Right forelimb (tissue), 1 donor: ENCODE data around the gene IFIT1.
"Not testable (repeated sequence)": the region's sequence is repeated elsewhere in the genome, so short reads cannot be mapped to it uniquely, and the experiment has no call there.

ENCODE experiments used
- DNase-seq: peaks from one replicate; pipeline ENCODE4 v3.0.0-alpha.2; 2018

IFIT1 gene

GRCh38 chr10:89368129-89368528 lies 24.3 kb upstream of the IFIT1 start:
- DNase-seq = no peak

DNA sequence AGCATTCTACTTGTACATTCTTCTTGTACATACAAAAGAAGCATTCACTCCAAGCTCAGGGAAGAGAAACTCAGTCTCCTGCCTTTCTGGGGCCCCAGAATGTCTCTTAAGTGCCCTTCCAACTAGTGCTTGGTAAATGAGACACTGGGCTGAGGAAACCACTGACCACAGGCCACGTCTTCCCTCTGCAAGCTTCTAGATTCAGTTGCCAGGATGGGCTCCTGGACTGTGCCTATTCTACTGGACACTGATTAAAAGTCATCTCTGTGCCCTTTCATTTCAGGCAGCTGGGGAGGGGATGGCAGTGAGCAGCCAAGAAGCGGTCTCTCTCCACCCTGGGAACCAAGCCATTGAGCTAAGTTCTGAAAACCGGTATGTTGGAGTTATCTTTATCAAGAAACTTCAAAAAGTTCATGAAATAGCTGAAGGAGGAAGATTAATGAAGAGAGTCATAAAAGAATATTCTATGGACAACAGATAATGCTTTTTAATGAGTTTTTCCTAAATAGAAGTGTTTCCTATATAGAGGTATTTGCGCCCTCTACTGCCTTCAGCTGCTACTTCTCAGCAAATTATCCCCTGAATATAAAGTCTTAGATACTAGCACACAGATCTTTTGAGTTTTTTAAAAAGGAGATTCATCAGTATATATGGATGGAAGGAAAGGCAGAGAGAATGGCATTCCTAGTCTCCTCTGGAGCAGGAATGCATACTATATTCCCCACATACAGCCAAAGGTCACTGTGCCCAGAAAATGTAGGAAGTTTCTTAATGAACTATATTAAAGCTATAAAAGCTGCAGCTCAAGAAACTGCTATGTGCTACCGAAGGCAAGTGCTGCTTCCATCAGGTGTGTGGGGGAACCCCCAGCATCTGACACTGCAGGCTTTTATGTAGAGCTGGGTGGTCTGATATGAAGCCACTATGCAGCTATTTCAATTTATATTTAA lies 23.0 kb upstream of the IFIT1 start:
- no peak for DNase-seq

- no peak for DNase-seq
Measured at GRCh38 chr10:89371079-89371478, 21.3 kb upstream of the IFIT1 start.

GRCh38 chr10:89371987-89372386 lies 20.4 kb upstream of the IFIT1 start:
- DNase-seq = no peak

DNA sequence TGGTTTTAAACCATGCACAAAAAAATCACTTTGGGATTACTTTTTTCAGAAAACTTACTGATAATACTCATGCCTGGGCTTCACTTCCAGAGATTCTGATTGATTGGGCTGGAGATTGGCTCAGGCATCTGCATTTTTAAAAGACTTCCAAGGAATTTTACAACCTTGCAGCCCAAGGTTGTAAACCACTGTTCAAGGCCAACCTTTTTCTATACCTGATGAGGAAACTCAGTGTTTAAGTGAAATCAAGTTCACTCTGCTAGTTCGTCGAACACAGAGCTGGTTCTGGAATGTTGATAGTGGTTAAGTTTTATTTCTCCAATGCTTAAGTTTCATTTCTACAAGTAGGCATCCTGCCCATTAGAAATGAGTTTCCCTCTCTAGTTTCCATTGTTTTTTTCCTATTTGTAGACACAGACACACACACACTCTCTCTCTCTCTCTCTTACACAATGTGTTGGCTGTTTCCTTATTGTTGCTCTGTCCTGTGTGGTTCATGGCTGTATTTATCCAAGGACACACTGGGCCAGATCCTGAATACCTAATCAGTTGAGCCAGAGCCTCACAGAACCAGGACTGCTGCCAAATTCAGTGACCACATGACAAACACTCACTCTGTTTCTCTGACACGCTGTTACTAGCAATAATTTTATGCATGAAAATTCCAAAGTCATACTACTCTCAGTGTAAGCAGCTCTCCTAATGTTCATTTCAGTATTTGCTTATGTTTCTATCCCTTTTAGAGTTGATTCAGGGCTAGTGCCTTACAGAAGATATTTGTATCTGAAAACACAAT lies 18.3 kb upstream of the IFIT1 start:
- peak; percentile 67 for DNase-seq

GRCh38 chr10:89374713-89375141 lies 17.7 kb upstream of the IFIT1 start:
- no peak for DNase-seq

DNA sequence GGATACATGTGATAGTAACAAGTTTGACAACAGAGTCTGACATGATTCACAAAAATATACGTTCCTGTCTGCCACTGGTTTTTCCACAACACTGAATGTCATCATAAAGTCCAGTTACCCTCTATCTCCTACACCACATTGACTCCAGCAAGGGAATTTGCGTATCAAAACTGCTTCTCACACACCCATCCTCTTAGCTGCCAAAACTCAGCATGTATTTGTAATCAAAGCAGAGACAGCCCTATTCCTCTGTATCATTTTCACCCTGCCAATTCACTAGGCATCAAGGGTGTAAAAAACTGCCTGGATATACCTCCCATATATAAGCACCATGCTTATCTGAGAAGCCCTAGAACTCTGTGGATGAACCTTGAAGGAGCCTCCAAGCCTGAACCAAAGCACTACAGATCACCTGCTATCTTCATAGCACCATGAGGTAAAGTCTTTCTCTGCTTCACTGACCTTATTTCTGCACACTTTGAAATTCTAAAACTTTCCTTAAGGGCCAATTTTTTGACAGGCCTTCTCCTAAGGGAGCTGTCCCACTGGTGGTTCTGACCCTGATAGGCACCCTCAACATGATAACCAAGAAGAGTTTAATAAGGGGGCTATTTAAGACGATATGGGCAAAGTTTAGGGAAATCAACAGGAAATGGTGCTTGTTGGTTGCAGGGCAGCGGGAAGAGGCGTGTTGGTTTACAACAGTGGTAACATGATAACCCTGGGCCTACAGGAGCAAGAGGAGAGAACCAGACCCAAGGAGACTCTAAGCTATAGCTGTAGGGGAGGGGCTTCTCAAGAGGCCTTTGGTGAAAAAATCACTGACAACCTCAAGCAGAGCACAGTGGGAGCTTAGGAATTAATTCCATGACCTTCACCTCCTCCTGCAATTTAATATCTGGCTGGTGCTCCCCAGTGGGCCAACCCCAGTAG lies 14.5 kb upstream of the IFIT1 start, which contains the start of gene IFIT1B:
Gene IFIT1B, plus strand, starts transcription at position 352 of the 933 bp plus-strand sequence. Its CDS starts 80 bp downstream, at position 432.
- no peak for DNase-seq

- no peak for DNase-seq
Measured at GRCh38 chr10:89379103-89379502, 13.3 kb upstream of the IFIT1 start.

DNA sequence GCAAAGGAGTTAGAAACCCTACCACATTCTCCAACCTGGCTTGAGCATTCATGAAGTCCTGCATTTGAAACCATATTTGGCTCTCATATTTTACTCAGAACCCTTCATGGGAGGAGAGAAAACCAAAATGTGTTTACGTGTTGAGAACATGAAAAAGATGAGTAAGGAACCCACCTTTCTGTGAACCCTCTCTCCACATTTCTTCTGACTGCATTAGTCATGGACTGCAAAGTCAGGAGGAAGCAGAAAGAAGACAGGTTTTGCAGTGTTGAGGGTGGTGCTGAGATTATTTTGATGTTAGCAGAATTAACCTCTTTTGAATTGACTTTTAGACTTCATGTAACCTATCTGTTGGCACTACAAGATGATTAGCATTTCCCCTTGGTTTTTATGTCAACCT lies 9.7 kb upstream of the IFIT1 start:
- DNase-seq = no peak

GRCh38 chr10:89384474-89385340 lies 7.7 kb upstream of the IFIT1 start:
- DNase-seq = no peak

DNA sequence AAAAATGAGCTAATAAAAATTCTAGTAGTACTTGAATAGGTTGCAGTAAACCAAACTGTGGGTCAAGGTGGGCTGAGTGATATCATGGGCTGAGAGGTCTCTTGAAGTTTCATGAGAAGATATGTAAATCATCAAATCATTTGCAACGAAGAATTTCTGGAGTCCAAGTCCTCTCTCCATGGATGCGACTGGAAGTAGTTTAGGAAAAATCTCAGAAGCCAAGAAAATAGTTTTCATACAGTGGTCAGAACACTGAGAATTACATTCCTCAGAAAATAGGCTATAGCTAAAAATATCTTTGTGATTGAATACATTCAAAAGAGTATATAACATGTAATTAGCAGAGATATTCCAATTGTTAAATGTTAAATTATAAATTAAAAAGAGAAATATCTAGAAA lies 3.6 kb upstream of the IFIT1 start:
- no peak for DNase-seq

- no peak for DNase-seq
Measured at GRCh38 chr10:89389254-89389653, 3.2 kb upstream of the IFIT1 start.

- DNase-seq = no peak
Measured at GRCh38 chr10:89390476-89391225, 1.8 kb upstream of the IFIT1 start.

GRCh38 chr10:89391226-89391576 lies 1.2 kb upstream of the IFIT1 start:
- not testable (repeated sequence) for DNase-seq

GRCh38 chr10:89392974-89393373 lies 551 bp downstream of the IFIT1 start:
- DNase-seq = no peak

DNA sequence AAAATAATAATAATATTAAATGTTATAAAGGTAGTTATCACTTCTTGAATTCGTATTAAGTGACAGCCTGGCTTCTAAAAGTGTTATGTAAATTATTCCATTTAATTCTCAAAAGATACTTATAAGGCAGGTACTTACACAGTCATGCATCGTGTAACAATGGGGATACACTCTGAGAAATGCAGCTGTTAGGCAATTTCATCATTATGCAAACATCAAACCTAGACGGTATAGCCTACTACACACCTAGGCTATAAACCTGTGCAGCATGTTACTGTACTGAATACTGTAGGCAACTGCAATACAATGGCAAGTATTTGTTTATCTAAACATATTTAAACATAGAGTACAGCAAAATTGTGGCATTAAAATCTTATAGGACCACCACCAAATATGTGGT lies 1.5 kb downstream of the IFIT1 start:
- no peak for DNase-seq

DNA sequence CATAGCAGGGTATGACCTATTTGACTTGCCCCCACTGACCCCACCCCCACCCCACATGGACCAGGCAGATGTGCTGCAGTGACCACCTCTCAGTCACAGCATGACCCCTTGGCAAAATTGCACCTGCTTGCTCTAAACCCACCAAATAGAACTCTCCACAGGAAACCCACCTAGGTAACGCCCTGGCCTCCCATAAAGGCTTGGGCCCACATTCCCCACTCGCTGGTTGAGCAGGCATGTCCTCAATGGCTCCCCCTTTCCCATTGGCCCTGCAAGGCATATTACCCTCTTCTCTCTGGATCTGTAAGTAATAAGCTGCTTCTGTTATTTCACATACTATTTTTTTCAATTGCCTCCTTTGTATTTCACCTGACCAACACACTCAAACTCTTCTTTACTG lies 2.7 kb downstream of the IFIT1 start:
- no peak for DNase-seq

- no peak for DNase-seq
Measured at GRCh38 chr10:89398003-89398749, 5.8 kb downstream of the IFIT1 start.

- no peak for DNase-seq
Measured at GRCh38 chr10:89399956-89400355, 7.5 kb downstream of the IFIT1 start.

DNA sequence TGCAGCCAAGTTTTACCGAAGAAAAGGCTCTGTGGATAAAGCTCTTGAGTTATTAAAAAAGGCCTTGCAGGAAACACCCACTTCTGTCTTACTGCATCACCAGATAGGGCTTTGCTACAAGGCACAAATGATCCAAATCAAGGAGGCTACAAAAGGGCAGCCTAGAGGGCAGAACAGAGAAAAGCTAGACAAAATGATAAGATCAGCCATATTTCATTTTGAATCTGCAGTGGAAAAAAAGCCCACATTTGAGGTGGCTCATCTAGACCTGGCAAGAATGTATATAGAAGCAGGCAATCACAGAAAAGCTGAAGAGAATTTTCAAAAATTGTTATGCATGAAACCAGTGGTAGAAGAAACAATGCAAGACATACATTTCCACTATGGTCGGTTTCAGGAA lies 10.6 kb downstream of the IFIT1 start:
- no peak for DNase-seq
